Ecto neural progenitor cell (in vitro differentiated cells): ENCODE data around the gene CNN3.

Experiments used
- DNase-seq: peaks from one replicate; pipeline ENCODE4 v3.0.0-alpha.2; 2018; ENCODE audit warnings: low spot score

Gene CNN3

GRCh38 chr1:94926915-94927404, at the start of gene CNN3:
CNN3 (minus strand) TSS chr1:94927110; CDS start chr1:94926894, 216 bp downstream.
- peak; percentile 97 for DNase-seq

GRCh38 chr1:94974824-94975223, 47.9 kb upstream of the CNN3 start:
- no peak for DNase-seq

GRCh38 chr1:94974241-94974640, 47.3 kb upstream of the CNN3 start:
- DNase-seq, result no peak

GRCh38 chr1:94973309-94973922, 46.5 kb upstream of the CNN3 start:
- no peak for DNase-seq

GRCh38 chr1:94971491-94971924, 44.6 kb upstream of the CNN3 start:
- no peak for DNase-seq

GRCh38 chr1:94970783-94971182, 43.9 kb upstream of the CNN3 start:
- no peak for DNase-seq

- DNase-seq, result no peak
These were observed 42.2 kb upstream of the CNN3 start for GRCh38 chr1:94969137-94969536.

GRCh38 chr1:94966033-94966432, 39.1 kb upstream of the CNN3 start:
- DNase-seq, result no peak

- DNase-seq, result no peak
These were observed 37.0 kb upstream of the CNN3 start for GRCh38 chr1:94963864-94964263.

GRCh38 chr1:94962409-94963265, 35.7 kb upstream of the CNN3 start:
- no peak for DNase-seq

- no peak for DNase-seq
These were observed 35.1 kb upstream of the CNN3 start for GRCh38 chr1:94961988-94962387.

- DNase-seq, result no peak
These were observed 34.7 kb upstream of the CNN3 start for GRCh38 chr1:94961582-94961981.

GRCh38 chr1:94958081-94958480, 31.2 kb upstream of the CNN3 start:
- no peak for DNase-seq

- DNase-seq, result no peak
These were observed 29.1 kb upstream of the CNN3 start for GRCh38 chr1:94955767-94956632.

GRCh38 chr1:94954263-94955220, 27.6 kb upstream of the CNN3 start:
- DNase-seq, result no peak

GRCh38 chr1:94953746-94954145, 26.8 kb upstream of the CNN3 start:
- no peak for DNase-seq

- DNase-seq, result no peak
These were observed 26.2 kb upstream of the CNN3 start for GRCh38 chr1:94953107-94953506.

- DNase-seq, result no peak
These were observed 25.6 kb upstream of the CNN3 start for GRCh38 chr1:94952539-94952938.

GRCh38 chr1:94951509-94952208, 24.7 kb upstream of the CNN3 start:
- DNase-seq, result no peak

- no peak for DNase-seq
These were observed 24.1 kb upstream of the CNN3 start for GRCh38 chr1:94951046-94951445.
